Activated CD8-positive, alpha-beta memory T cell treated with anti-CD3 and anti-CD28 coated beads for 24 hours (primary cell): ENCODE results near the gene MRPL49.

Experiments used
- DNase-seq: peaks from one replicate; pipeline ENCODE4 v3.0.0-alpha.2; 2020

The MRPL49 gene

GRCh38 chr11:65172600-65172999, 50.5 kb downstream of the MRPL49 start:
- no peak for DNase-seq

- DNase-seq = peak; percentile 32
Observed at GRCh38 chr11:65174571-65175010, 52.5 kb downstream of the MRPL49 start.
